BJ (cell line): ENCODE data around the gene GPR78. TPM values are rescaled to one million over a fixed set of nuclear protein-coding genes. Genes with fewer than 3 reads are reported as not detected.

Source experiments
- CTCF ChIA-PET: fragments of 350-600 bp; formaldehyde crosslinking; extraction: SDS; loops from one replicate; lab custom pipeline; 2021; ENCODE audit warnings: antibody characterized with exemption, inconsistent platforms; lab: Yijun Ruan, JAX
- POLR2A ChIA-PET: fragments of 300-600 bp; sonication (Branson Sonifier 250); formaldehyde crosslinking; extraction: SDS; loops from one replicate; lab custom pipeline; 2021; ENCODE audit warnings: antibody characterized with exemption; lab: Charles Lee
- DNase-seq: peaks from one replicate; pipeline ENCODE4 v3.0.0-alpha.2; 2011; ENCODE audit warnings: low read depth
- H3K27me3 ChIP-seq: 2 replicates; pipeline ENCODE4 v1.6.0; 2011; ENCODE audit warnings: low read length; ENCODE audit not compliant: control insufficient read depth, insufficient read depth
- H3K36me3 ChIP-seq: 2 replicates; pipeline ENCODE4 v1.5.1; 2011; ENCODE audit warnings: low read length; ENCODE audit not compliant: control insufficient read depth, insufficient read depth
- H3K4me3 ChIP-seq: 2 replicates; pipeline ENCODE4 v1.5.1; 2011; ENCODE audit warnings: low read depth, mild to moderate bottlenecking, control low read depth, low read length
- CTCF ChIP-seq: IDR thresholded peaks from 2 replicates; pipeline ENCODE4 v1.5.1; 2011; ENCODE audit warnings: low read depth, mild to moderate bottlenecking, control low read depth, inconsistent platforms, low read length, moderate library complexity; ENCODE audit not compliant: insufficient read depth
- polyA plus RNA-seq: library from polyadenylated mRNA; depleted of rRNA; stranded (reverse); fragments of >200 nt; gene quantifications from 2 replicates; pipeline ENCODE4 v1.2.3, GENCODE V29; 2011

Gene GPR78
- polyA plus RNA-seq, 1 experiment = 0.82 TPM

GRCh38 chr4:8599657-8600056, 19.5 kb downstream of the GPR78 start:
- CTCF ChIA-PET = interaction anchor here (0.6 to 3.8 kb wide), 4 partner anchors 8 to 336 kb away, joined by 3 to 29 read pairs (median 5); no protein-coding TSS in a partner anchor
- H3K36me3 ChIP-seq = peaks cover 43% of the 10 kb centered on the region

GRCh38 chr4:8600266-8600665, 20.1 kb downstream of the GPR78 start:
- ChIA-PET CTCF (interaction anchor here (1.5 to 2.4 kb wide), 2 partner anchors 8 to 131 kb away, joined by 6 to 7 read pairs; no protein-coding TSS in a partner anchor), POLR2A (no interaction called here)
- DNase-seq = no peak
- no peak for TF ChIP-seq CTCF
- Histone ChIP-seq H3K4me3 (no peak overlapping the region), H3K27me3 (no peaks in the 10 kb centered on the region), H3K36me3 (peaks cover 45% of the 10 kb centered on the region)

More at GRCh38 chr4:8599657-8600056, 19.5 kb downstream of the GPR78 start:
- Histone ChIP-seq H3K27me3 (no peaks in the 10 kb centered on the region), H3K4me3 (no peak overlapping the region)
- peak; percentile 74 for DNase-seq
- POLR2A ChIA-PET = no interaction called here
- TF ChIP-seq CTCF = no peak

GRCh38 chr4:8600686-8601085, 20.5 kb downstream of the GPR78 start:
- H3K27me3 ChIP-seq = no peaks in the 10 kb centered on the region
- H3K36me3 ChIP-seq = peaks cover 45% of the 10 kb centered on the region
- DNase-seq = no peak
- ChIA-PET CTCF (interaction anchor here (1.2 to 2.4 kb wide), 3 partner anchors 7 to 132 kb away, joined by 3 to 7 read pairs (median 6); no protein-coding TSS in a partner anchor), POLR2A (no interaction called here)
- no peak overlapping the region for H3K4me3 ChIP-seq
- TF ChIP-seq CTCF = no peak

GRCh38 chr4:8601086-8601485, 20.9 kb downstream of the GPR78 start:
- no peak overlapping the region for H3K4me3 ChIP-seq
- TF ChIP-seq CTCF = no peak
- H3K27me3 ChIP-seq = no peaks in the 10 kb centered on the region
- CTCF ChIA-PET = interaction anchor here (1.2 to 1.5 kb wide), 2 partner anchors 9 to 132 kb away, joined by 3 to 6 read pairs; no protein-coding TSS in a partner anchor
- peaks cover 49% of the 10 kb centered on the region for H3K36me3 ChIP-seq
- no peak for DNase-seq
- POLR2A ChIA-PET = no interaction called here

- peaks cover 52% of the 10 kb centered on the region for H3K36me3 ChIP-seq
- no peaks in the 10 kb centered on the region for H3K27me3 ChIP-seq
- CTCF ChIA-PET = interaction anchor here (1.2 to 1.5 kb wide), 2 partner anchors 8 to 133 kb away, joined by 3 to 6 read pairs; no protein-coding TSS in a partner anchor
- DNase-seq = no peak
- no peak overlapping the region for H3K4me3 ChIP-seq
- no peak for TF ChIP-seq CTCF
- POLR2A ChIA-PET = no interaction called here
Observed at GRCh38 chr4:8601556-8601955, 21.4 kb downstream of the GPR78 start.
